ENCODE data around the gene MAP2K3.
"Not testable (repeated sequence)": the region's sequence is repeated elsewhere in the genome, so short reads cannot be mapped to it uniquely, and the experiment has no call there.

The MAP2K3 gene

DNA sequence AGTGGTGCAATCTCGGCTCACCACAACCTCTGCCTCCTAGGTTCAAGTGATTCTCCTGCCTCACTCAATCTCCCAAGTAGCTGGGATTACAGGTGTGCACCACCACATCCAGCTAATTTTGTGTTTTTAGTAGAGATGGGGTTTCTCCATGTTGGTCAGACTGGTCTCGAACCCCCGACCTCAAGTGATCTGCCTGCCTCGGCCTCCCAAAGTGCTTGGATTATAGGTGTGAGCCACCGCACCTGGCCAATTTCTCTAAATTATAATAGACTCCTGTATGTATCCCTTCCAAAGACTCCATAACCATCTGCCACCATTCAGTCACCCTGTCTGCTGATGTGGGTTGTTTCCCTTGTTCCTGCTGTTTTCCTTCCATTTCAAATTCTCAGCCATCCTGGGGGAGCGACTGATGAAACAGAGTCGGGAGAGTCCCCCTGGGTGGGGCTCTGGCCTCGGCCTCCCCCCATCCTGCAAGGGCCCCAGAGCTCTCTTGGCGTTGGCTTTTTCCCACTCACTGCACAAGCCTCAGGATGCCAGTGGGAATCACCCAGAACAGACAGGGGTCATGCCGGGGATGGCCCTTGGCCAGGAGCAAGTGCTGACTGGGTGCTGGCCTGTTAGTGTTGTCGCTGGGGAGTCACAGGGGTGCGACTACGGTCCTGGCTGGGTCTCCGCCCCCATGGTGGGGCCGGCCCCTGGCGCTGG lies 25.7 kb downstream of the MAP2K3 start:
- DNase-seq (ENCODE audit: low read depth in 2 of 2) = not testable (repeated sequence)

DNA sequence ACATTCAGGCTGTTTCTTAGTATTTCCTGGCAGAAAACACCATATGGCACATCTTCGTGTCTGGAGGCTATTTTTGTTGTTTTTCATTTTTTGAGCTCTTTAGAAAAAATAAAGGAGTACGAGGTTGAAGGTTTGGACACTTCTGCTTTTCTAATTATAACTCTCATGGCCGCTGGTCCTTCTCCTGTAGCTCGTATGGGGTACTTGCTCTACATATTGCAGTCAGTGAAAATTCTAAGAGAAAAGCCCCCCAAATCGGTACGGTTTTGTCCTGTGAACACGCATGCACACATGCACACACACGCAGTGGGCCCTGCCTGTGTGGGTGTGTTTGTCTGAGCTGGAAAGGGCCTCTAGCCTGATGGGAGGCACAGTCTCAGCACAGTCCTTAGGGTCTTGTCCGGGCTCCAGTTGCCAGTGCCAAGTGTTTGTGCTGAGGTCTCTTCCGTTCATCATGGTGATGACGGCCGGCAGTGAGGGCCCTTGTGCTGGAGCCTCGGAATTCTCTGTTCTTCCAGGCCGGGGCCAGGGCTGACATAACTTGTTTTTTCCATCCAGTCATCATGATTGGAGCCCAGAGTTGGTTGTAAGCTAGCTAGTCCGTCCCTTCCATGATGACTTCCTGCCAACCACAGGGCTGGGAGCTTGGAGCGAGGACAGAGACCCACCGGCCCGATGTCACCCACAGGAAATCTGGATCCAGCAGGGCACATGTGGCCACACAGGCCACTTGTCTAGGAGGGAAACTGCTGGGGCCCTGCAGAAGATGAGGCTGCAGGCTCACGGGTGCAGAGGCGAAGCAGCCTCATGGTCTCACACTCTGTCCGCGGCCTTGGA lies 26.5 kb downstream of the MAP2K3 start:
- DNase-seq (ENCODE audit: low read depth in 2 of 2) = not testable (repeated sequence)

DNA sequence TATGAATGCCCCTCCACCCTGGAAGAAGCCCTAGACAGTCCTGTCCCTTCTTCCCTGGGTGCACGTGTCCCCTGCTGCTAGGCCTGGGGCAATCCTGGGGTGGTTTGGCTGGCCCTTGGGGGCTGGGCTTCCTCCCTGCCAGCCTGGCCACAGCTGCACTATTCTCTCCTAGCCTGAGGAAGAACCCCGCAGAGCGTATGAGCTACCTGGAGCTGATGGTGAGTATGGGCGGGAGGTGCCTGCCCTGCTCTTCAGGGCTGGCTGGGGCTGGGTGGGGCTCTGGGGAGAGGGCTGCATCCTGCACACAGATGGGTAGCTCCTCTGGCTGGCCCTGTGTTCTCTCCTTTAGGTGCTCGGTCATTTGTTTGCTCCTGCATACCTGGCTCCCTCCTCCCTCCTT lies 28.8 kb downstream of the MAP2K3 start:
- DNase-seq (ENCODE audit: low read depth in 2 of 2) = no peak

DNA sequence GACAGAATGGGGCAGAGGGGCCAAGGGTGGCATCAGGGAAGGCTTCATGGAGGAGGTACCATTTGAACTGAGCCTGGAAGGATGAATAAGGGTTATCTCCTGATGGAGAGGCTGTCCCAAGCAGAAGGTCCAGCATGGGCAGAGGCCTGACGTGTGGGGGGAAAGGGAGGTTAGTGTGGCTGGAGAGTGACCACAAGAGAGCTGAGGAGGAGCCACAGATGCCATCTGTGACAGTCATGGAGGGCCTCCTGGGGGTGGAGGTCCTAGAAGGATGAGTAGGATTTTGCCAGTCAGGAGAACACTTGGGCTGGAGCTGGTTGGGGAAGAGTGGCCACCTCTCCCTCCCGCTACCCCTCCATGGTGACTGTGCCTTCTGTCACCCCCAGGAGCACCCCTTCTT lies 29.2 kb downstream of the MAP2K3 start:
- not testable (repeated sequence) for DNase-seq (ENCODE audit: low read depth in 2 of 2)

DNA sequence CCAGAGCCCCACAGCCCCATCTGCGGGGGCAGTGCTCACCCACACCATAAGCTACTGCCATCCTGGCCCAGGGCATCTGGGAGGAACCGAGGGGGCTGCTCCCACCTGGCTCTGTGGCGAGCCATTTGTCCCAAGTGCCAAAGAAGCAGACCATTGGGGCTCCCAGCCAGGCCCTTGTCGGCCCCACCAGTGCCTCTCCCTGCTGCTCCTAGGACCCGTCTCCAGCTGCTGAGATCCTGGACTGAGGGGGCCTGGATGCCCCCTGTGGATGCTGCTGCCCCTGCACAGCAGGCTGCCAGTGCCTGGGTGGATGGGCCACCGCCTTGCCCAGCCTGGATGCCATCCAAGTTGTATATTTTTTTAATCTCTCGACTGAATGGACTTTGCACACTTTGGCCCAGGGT lies 29.8 kb downstream of the MAP2K3 start:
- not testable (repeated sequence) for DNase-seq (ENCODE audit: low read depth in 2 of 2)

DNA sequence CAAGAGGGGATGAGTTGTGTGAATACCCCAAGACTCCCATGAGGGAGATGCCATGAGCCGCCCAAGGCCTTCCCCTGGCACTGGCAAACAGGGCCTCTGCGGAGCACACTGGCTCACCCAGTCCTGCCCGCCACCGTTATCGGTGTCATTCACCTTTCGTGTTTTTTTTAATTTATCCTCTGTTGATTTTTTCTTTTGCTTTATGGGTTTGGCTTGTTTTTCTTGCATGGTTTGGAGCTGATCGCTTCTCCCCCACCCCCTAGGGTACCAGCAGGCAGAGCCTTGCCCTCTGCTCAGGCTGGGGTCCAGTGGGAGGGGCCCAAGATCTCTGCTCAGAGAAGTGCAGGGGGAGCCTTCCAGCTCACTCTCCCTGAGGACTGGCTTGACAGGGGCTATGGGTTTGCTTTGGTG lies 30.2 kb downstream of the MAP2K3 start:
- DNase-seq (ENCODE audit: low read depth in 2 of 2) = not testable (repeated sequence)

DNA sequence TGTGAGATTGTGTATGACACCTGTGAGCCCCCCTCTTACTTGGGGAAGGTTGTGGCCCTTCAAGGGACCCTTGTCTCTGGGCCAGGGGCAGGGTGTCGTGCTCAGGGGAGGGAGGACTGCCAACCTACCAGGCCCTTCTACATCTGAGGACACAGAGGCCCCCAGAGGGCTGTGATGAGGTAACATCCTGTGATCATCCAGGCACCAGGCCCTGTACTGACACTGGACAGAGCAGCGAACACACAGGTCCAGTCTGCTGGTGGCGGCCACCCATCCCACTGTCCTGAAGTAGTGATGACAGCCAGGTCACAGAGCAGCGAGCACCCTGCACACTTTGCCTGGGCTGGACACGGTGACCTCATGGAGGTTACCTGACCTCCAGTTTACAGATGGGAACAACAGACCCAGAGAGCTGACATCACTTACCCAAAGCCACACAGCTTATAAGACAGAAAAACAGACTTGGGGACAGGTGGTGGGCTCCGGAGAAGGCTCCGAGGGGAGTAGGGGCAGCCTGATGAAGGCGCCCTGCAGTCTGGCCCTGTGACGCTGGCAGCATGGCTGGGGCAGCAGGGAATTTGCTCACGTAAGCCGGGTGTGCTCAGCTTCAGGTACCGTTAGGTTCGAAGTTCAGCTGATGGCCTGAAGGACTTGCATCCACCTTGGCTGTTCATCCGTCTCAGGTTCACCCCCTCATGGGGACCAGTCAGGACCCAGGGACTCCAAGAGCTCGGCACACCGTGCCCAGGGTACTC lies 30.9 kb downstream of the MAP2K3 start:
- not testable (repeated sequence) for DNase-seq (ENCODE audit: low read depth in 2 of 2)

DNA sequence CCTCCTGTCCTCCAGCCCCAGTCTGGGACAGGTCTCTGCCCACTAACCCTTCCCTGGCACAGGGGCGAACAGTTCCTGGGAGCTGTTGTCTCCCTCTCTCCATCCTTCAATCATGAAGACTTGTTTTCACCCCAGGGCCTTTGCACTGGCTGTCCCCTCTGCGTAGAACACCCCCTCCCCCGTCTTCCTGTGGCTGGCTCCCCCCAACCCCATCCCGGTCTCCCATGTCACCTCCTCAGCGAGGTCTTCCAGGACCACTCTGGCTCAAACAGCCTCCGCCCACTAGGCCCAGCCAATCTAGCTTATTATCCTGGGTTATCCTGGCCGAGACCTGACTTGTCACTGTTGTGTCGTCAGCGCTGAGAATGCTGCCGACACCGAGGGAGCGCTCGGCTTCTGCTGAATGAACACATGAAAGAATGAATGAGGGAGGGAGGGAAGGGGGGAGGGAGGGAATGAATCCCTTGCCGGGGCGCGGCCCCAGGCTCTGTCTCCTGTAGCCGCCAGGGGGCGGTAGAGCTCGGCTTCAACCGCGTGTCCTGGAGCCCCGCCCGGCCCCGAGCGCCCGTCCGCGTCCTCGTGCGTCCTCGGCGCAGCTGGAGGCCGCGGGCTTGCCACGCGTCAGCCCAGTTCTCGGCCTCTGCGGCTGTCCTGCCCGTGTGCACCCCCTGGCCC lies 31.8 kb downstream of the MAP2K3 start:
- DNase-seq (ENCODE audit: low read depth in 2 of 2) = not testable (repeated sequence)

DNA sequence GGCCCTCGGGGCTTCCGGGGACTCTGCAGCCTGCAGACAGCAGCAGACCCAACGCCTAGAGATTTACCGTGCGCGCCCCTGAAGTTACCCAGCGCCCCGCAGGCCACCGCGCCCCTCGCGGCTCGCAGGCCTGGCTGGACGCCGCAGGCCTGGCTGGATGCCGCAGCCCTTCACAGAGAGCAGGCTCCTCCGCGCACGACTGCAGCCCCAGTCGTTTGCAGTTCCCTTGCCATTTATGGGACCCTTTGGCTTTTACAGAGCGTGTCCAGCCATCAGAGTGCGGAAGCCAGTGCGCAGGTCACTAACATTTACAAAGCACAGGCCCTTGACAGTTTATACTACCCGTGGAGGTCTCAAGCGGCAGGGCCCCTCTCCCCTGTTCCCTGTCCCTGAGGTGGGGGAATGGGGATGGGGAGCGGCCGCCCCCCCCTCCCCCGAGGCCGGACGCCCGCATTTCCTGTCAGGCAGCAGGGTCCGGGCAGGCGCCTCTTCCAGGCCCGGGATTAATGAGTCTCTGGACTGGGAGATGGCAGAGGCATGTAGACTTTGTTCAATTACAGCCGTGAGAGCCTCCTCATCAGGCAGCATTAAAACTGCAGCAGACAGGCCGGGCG lies 32.5 kb downstream of the MAP2K3 start:
- DNase-seq (ENCODE audit: low read depth in 2 of 2) = not testable (repeated sequence)

DNA sequence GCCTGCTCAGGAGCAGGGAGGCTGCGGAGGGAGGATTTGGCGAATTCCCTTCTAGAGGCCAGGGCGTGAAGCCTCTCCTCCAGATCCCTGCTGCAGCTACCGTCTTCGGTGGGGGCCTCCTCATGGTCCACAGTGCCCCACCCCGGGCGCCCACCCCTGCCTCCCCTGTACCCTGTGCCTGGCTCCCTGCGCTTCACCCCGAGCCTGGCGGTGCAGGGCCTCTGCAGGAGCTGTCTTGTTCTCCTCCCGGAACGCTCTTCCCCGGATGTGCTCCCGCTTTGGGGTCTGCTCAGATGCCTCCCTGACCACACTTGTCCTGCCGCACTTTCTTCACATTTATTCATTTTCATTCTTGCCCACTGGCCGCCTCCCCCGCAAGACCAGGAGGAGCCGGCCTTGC lies 33.3 kb downstream of the MAP2K3 start:
- not testable (repeated sequence) for DNase-seq (ENCODE audit: low read depth in 2 of 2)

DNA sequence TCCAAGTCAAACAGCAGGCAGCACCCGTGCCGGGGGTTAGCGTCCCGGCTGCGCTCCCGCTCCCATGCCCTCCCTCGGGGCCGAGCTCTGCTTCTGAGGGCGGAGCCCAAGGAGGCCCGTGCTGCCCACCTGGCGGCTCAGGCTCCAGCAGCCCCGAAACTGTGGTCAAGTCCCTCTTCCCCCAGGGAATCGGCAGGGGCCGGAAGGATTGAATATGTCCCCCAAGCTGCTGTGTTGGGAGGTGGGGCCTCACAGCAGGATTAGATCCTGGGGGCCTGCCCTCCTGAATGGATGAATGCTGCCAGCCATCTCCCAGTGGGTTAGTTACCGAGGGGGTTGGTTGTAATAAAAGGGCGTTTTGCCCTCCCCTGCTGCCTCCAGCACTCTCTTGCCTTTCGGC lies 33.9 kb downstream of the MAP2K3 start:
- DNase-seq (ENCODE audit: low read depth in 2 of 2) = no peak

DNA sequence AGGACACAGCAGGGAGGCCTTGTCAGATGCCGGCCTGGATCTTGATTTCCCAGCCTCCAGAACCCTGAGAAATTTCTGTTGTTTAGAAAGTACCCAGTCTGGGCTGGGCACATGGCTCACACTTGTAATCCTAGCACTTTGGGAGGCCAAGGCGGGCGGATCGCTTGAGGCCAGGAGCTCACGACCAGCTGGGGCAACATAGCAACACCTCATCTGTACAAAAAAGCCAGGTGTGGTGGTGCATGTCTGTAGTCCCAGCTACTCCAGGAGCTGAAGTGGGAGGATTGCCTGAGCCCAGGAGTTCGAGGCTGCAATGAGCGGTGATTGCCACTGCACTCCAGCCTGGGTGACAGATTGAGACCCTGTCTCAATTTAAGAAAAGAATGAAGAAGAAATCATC lies 34.3 kb downstream of the MAP2K3 start:
- DNase-seq (ENCODE audit: low read depth in 2 of 2) = not testable (repeated sequence)

DNA sequence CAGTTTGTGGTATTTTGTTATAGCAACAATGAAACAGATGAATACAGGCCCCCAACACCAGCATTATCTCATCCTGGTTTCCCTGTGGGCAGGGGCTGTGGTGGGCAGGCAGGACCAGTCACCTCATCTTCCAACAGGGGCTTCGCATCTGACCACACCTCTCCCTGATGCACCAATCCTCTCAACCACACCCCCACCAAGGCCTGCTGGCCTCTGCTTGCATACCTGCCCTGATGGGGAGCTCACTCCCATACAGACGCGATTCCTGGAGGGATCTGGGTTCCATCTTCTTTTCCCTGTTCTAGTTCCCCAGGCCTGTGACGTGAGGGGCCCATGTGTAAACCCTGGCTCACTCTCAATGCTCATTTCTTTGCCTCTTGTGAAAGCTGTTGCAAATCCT lies 34.7 kb downstream of the MAP2K3 start:
- DNase-seq (ENCODE audit: low read depth in 2 of 2) = not testable (repeated sequence)

DNA sequence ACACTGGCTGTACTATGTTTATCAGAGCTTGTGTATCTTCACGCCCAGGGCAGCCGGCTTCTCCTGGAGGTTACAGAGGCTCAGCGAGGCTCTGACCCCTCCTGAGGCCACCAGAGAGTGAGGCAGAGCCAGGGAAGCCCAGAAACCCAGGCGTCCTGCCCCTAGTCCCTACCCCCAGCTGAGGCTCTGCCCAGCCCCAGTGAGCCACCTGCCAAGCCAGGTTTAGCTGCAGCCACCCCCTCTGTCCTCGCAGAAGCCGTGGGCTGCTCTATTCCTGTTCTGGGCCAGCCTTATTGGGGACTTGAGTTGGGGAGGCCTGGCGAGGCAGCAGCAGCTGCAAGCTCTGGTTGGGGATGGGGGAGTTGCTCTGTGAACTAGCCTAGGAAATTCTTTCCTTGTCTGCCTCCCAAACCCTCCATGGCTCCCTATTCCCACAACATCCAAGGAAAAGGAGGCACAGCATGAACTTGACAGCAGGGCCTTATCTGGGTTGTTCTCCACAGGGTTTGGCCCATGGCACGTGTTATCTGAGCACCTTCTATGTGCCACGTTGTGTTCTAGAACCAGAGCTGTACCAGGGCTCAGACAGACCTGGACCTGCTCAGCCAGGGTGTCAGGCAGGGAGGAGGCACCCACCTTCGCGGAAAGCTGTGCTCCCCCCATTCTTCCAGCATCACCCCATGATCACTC lies 35.3 kb downstream of the MAP2K3 start:
- DNase-seq (ENCODE audit: low read depth in 2 of 2) = not testable (repeated sequence)

DNA sequence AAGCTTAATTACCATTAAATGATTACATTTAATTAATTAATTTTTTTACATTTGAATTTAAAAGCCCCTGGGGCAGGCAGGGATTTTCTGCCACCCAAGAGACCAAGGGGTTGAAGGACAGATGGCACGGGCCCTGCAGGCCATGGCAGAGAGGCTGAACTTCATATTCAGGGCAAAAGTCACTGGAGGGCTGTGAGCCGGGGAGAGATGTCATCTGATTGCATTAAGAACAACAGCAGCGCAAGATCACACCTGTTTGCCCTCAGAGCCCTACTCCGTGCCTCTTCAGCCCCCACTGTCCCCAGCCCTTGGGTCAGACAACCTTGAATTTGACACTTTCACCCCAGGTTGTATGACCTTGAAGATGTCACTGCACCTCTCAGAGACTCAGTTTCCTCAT lies 35.9 kb downstream of the MAP2K3 start:
- DNase-seq (ENCODE audit: low read depth in 2 of 2) = not testable (repeated sequence)

DNA sequence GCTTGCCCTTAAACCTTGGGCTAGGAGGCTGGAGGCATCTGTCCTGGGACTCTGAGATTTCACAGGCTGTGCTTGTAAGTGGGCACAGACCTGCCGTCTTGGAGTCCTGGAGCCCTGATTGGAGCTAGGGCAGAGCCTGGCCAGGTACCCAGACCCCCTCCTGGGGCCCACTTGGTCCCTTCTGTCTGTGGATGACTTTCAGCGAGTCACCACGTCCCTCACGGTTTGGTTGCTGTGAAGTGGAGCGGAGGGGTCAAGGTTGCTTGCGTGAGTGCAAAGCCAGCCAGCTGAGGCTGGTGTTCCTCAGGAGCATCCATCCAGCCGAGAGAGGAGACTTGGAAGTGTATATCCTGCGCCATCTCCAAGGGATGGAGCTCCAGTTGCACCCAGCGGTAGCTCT lies 36.5 kb downstream of the MAP2K3 start:
- not testable (repeated sequence) for DNase-seq (ENCODE audit: low read depth in 2 of 2)

DNA sequence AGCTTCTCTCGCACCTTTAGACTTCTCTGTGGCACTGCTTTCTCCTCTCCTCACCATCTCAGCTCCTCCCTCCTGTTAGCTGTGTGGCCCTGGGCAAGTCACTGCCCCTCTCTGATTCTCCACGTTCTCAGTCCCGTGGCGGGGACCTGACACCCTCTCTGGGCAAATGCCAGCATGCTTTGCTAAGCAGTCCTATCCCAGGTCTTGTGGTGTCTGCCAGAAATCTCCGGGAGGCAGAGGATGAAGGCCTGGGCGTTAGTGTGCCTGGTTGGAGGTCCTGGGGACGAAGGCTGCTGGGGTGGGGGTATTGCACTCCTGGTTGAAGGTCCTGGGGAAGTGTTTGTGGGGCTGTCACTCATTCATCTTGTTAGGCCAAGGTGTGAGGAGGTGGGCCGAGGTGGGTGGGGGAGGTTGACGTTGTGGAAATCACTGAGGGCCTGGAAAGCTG lies 37.3 kb downstream of the MAP2K3 start:
- DNase-seq (ENCODE audit: low read depth in 2 of 2) = not testable (repeated sequence)

DNA sequence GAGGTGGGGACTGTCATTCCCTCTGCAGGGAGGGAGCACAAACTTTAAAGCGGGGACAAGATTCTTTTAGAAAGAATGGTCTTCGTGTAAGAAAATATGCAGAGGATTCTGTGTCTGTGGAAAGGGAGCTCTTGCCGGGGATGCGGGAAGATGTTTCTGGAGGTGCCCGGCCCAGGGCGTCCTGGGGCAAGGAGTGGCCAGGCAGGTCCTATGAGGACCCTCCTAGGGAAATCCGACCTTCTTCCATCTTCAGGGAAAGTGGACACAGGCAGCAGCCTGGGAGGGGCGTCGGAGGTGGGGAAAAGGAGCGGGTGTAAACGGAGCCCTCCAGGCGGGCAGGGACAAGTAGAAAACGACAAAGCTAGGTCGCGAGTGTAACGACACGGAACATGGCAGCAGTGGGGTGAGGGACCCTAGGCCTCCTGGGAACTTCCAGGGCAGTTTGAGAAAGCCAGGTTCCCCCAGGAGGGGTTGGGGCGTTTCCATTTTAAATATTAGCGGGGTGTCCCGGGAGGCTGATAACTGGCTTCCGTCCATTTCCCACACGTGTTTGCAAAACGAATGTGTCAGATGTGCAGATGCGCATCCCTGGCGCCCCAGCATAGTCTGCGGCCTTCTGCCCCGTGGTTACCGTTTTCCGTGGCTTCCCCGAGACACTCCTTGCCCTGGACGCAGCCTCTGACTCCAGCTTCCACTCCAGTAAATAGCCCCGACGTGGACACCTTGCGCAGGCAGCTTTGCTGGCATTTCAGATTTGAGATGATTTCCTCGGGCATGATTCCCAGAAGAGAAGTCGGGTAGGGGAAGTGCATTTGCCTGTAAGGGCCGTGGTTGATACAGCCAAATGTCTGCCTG lies 39.0 kb downstream of the MAP2K3 start:
- not testable (repeated sequence) for DNase-seq (ENCODE audit: low read depth in 2 of 2)

DNA sequence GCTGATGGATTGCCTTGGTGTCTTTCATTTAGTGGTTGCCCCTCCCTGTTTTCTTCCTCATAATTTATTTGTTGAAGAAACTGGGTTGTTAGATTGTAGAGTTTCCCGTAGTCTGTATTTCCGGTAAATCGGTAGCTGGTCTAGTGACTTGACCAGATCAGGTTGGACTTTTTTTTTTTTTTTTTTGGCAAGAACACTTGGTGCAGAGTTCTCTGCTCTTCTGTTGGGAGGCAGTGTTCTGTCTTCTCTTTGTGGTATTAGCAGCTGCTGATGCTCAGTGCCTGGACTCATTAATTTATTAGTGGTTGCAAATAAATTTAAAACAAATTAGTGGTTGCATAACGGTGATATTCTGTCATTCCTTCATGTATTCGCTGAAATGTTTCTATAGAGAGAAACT lies 40.2 kb downstream of the MAP2K3 start:
- not testable (repeated sequence) for DNase-seq (ENCODE audit: low read depth in 2 of 2)

DNA sequence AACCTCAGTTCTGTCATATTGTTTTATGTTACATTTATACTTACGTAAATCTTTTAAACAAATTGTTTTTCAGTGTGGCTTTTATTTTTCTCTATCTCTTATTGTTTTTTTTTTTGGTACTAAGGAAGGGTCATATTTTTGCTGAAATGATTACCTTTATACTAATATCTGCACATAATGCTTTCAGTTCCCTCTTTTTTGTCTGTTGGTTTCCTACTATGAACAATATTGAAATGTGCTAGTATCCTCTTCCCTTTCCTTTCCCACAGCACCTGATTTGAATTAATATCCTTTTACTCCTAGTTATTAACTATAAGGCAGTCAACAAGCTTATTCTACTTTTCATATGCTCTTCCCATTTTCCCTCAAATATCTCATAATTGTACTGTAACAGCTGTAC lies 43.4 kb downstream of the MAP2K3 start:
- DNase-seq (ENCODE audit: low read depth in 2 of 2) = not testable (repeated sequence)

All from stimulated activated CD8-positive, alpha-beta memory T cell treated with anti-CD3 and anti-CD28 coated beads, Interleukin-15, amount 100 ng/mL, for 48 hours (primary cell).